Cardiac septum (tissue), 1 donor: ENCODE measurements around the gene HHATL. TPM values are rescaled to one million over a fixed set of nuclear protein-coding genes. Genes with fewer than 3 reads are reported as not detected.

ENCODE experiments used
- DNase-seq: peaks from one replicate; pipeline ENCODE4 v3.0.0-alpha.2; 2020; ENCODE audit warnings: low spot score
- intact Hi-C: fragments of 100-400 bp; cut with DNase I; formaldehyde crosslinking; loops from one replicate; pipeline ENCODE4 v1.14.0; 2022
- total RNA-seq: library from RNA; stranded (reverse); fragmentation: NEBNext Ultra II Directional; extraction: Animal tissue kit (Norgen Biotek cat#: 25700); gene quantifications from one replicate; pipeline ENCODE4 v1.2.1, GENCODE V29; 2021
- donor health status: DM: no; HTN: no; CAD: no.

Gene HHATL
- total RNA-seq, 1 donor from 2014 or later, result 505 TPM

GRCh38 chr3:42689421-42690014 lies 13.1 kb downstream of the HHATL start:
- peak; percentile 24 for DNase-seq
- intact Hi-C loops, result no loop called here

GRCh38 chr3:42688487-42689420 lies 13.8 kb downstream of the HHATL start:
- DNase-seq, result peak; percentile 70
- intact Hi-C loops, result no loop called here

GRCh38 chr3:42688016-42688415 lies 14.6 kb downstream of the HHATL start:
- peak; percentile 73 for DNase-seq
- intact Hi-C loops, result no loop called here

- intact Hi-C loops, result no loop called here
- peak; percentile 39 for DNase-seq
Measured at GRCh38 chr3:42686832-42687650, 15.6 kb downstream of the HHATL start.

GRCh38 chr3:42685891-42686820 lies 16.4 kb downstream of the HHATL start:
- intact Hi-C loops, result loop anchor here (2.0 kb wide), 1 partner anchor 15 kb away; no protein-coding TSS in a partner anchor
- DNase-seq, result peak; percentile 71

DNA sequence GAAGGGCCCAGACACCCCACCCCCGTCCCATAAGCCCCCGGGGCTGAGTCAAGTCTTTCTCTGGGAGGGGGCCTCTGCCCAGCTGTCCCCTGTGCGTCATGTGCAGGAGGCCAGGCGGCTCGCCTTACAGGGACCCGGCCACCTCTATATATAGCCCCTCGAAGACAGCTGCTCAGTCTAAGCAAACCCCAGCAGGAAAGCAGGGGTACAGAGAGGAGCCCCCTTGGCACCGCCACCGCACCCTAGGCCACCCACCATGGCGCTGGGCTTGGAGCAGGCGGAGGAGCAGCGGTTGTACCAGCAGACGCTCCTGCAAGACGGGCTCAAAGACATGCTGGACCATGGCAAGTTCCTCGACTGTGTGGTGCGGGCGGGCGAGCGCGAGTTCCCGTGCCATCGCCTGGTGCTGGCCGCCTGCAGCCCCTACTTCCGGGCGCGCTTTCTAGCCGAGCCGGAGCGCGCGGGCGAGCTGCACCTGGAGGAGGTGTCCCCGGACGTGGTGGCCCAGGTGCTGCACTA lies 17.2 kb downstream of the HHATL start, which contains the start of gene KLHL40:
Gene KLHL40, plus strand, starts transcription at position 175 of the 519 bp plus-strand sequence. Its CDS starts 82 bp downstream, at position 257.
- peak; percentile 60 for DNase-seq
- intact Hi-C loops, result loop anchor here (2.0 kb wide), 1 partner anchor 15 kb away; no protein-coding TSS in a partner anchor

DNA sequence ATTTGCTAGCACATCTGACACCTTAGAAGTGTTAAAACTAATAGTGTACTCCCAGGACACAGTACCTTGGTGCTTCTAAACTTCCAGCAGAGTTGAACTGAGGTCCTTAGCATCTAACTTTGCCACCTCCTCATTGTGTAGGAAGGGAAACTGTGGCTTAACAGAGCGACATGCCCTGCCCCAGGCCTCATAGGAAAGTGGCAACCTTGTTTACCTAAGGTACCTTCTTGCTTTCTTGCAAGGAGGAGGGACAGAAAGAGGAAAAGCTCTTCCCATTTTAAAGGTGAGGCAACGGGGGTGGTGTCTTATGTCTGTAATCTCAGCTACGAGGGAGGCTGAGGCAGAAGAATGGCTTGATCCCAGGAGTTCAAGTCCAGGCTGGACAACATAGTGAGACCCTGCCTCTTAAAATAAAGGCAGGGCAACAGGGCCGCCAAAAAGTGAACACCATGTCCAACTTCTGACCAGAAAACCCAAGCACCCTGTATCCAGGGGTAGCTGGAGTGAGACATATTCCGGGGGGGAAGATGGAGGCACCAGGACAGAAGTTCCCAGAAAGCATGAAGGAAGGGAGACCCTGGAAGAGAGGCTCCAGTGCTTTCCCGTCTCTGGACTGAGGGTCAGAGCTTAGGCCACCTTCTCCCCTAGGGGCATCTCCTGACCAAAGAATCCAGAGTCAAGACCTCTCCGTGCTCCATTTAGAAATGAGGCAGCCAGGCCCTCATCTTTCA lies 17.8 kb downstream of the HHATL start:
- intact Hi-C loops, result loop anchor here (1.0 to 2.0 kb wide), 2 partner anchors 16 to 56 kb away; no protein-coding TSS in a partner anchor
- DNase-seq, result peak; percentile 66

GRCh38 chr3:42683875-42684598 lies 18.6 kb downstream of the HHATL start:
- intact Hi-C loops, result loop anchor here (1.0 to 2.0 kb wide), 3 partner anchors 17 to 56 kb away; no protein-coding TSS in a partner anchor
- peak; percentile 81 for DNase-seq

GRCh38 chr3:42682301-42683070 lies 20.1 kb downstream of the HHATL start:
- intact Hi-C loops, result loop anchor here (2.0 kb wide), 1 partner anchor 28 kb away; no protein-coding TSS in a partner anchor
- DNase-seq, result peak; percentile 24

GRCh38 chr3:42681361-42682038 lies 21.1 kb downstream of the HHATL start:
- intact Hi-C loops, result loop anchor here (2.0 kb wide), 1 partner anchor 27 kb away; no protein-coding TSS in a partner anchor
- DNase-seq, result peak; percentile 47

- no peak for DNase-seq
- intact Hi-C loops, result no loop called here
Measured at GRCh38 chr3:42680806-42681205, 21.8 kb downstream of the HHATL start.

DNA sequence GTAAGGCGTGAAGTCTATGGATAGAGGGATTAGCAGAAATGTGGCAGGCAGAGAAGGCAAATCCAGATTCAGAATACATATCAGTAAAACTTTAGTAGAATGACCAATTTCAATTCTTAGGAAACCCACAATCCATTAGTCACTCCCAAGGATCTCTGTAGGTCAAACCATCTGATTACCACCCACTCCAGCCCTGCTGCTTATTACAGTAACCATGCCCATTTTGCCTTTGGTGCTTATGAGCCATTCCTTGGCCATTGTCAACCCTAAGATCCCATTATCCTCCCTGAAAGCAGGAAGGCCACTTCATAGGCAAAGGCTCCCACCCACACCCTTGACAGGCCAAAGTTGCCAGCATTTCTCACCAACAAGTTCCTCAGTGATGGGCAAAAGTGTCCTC lies 22.3 kb downstream of the HHATL start:
- intact Hi-C loops, result no loop called here
- DNase-seq, result peak; percentile 36

- intact Hi-C loops, result no loop called here
- DNase-seq, result peak; percentile 46
Measured at GRCh38 chr3:42678447-42678846, 24.2 kb downstream of the HHATL start.

DNA sequence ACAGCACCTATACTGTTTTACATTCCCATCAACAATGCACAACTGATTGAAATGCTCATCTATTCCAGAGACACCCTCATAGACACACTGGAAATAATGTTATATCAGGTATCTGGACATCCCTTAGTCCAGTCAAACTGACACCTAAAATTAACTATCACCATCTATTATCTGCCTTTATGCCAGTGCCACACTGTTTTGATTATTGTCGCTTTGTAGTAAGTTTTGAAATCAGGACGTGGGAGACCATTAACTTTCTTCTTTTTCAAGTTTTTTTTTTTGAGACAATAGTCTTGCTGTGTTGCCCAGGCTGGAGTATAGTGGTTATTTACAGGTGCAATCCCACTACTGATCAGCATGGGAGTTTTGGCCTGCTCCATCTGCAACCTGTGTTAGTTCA lies 26.7 kb downstream of the HHATL start:
- DNase-seq, result no peak
- intact Hi-C loops, result no loop called here

DNA sequence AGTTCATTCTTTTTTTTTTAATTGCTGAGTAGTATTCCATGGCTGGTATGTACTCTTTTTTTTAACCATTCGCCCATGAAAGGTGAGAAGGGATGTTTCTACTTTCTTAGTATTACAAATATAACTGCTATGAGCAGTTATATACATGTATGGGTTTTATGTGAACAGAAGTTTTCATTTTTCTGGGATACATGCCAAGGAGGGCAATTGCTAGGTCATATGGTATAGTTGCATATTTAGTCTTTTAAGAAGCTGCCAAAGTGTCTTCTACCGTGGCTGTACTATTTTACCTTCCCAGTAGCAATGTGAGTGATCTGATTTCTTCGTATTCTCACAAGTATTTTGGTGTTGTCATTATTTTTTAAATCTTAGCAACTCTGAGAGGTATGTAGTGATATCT lies 28.5 kb downstream of the HHATL start:
- no peak for DNase-seq
- intact Hi-C loops, result no loop called here

DNA sequence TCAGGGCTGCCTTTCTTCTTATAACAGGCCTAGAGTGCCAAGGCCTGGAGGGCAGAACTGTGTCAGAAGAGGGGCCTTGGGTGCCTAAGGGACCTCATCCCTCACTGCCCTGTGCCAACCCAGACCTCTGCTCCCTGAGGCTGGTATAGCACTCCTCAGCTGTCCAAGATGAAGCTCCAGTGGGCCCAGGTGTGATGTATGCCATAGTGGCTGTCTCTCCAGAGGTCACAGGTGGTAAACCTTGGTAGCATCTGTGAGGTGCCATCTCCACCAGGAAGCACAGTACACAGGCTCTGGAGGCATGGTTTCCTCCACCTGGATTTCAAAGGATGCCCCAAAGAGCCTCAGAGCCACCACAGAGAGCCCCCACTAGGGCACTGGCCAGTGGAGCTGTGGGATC lies 29.5 kb downstream of the HHATL start:
- DNase-seq, result peak; percentile 38
- intact Hi-C loops, result no loop called here
